HG02884 (cell line): ENCODE data around the gene MBOAT2.

Experiments used
- ATAC-seq: cut with Tn5 transposase; IDR thresholded peaks from one replicate; pipeline ENCODE4 v1.9.1; 2021; ENCODE audit warnings: mild to moderate bottlenecking, moderate library complexity; ENCODE audit not compliant: unreplicated experiment

MBOAT2 gene

GRCh38 chr2:8862230-8862629 lies 141.3 kb downstream of the MBOAT2 start:
- ATAC-seq = no peak

GRCh38 chr2:8861797-8862196 lies 141.7 kb downstream of the MBOAT2 start:
- no peak for ATAC-seq

GRCh38 chr2:8860239-8860638 lies 143.2 kb downstream of the MBOAT2 start:
- ATAC-seq = no peak

DNA sequence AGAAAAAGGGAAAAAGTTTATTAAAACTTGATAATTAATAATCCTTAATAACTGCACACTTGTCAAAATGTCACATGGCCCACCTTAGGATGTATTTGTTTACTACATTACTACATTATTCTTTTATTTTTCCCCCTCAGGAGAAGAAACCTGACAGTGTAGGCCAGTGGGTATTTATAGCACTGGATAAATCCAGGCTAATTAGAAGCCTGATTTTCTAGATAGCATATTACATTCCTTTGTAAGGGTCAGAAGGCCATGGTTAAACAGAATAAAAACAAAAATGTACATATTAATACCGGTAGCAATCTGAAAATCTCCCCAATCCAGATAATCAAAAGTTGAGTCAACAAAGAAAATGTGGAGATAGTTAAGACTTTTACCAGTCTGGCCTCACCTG lies 144.6 kb downstream of the MBOAT2 start:
- ATAC-seq = no peak

DNA sequence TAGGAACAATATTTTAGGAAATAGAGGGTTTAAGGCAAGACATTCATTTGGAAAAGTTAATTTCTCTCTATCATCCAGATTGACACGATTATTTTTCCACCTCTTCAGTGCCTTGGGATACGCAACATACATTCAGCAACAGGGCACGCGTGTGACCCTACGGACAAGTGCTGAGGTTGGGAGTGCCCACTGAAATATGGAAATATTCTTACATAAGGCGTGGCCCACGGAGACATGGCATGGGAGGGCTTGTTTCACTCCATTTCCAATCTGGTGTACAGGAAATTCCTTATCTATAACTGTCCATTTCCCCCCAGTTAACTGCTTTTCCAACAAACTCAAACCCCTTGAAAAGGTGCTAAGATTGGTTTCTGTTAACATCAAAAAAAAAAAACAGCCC lies 145.2 kb downstream of the MBOAT2 start:
- no peak for ATAC-seq

- ATAC-seq = no peak
Observed at GRCh38 chr2:8857709-8858108, 145.8 kb downstream of the MBOAT2 start.

GRCh38 chr2:8856176-8856575 lies 147.3 kb downstream of the MBOAT2 start:
- no peak for ATAC-seq

DNA sequence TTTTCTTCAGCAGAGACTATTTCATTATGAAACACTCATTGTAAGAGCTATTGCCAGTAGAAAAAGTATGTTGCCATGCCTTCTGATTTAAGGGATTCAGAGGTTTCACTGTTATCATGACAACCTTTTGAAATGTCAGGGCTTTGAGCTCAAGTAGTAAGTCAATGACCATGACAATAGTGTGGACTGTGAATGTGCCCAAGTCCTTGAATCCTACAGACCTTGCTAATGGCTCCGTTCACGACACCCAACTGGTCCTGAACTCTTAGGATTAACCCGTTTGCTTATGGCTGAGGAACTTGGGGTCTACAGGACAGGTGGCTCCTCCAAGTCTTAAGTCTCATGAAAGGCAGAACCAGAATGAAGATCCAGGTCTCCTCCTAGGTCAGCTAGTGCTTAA lies 148.5 kb downstream of the MBOAT2 start:
- ATAC-seq = no peak

- no peak for ATAC-seq
Observed at GRCh38 chr2:8853426-8853825, 150.1 kb downstream of the MBOAT2 start.

DNA sequence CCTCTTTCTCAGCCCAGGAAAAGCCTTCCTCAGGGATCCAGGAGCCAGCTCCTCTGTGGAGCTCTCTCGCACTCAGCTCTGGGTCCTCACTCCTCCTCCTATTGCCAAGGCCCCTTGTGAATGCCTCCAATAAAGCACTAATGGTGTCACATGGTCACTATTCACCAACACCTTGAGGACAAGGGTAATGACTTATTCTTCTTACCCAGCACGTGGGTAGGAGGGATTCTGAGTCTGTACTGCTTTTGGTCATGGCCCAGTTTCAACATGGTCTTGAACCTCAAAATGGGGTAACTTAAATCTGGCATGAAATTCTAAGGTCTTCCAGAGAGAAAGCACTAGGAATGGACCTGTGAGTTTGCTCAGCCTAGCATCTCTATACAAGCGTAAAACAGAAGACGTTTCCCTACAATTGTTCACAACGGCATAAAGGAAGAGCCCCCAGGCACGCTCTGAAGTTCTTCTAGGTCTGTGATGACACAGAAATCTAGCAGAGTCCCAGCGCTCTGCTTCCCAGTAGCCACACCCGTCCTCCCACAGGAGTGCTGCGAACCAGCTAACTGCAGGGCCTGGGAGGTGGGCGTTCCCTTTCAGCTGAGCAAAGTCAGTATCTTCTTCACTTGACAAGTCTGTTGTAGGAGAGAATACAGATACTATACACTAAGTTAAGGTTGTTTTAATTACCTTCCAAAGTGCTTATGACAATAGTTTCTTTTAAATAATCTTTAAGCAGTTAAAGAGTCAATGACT lies 151.5 kb downstream of the MBOAT2 start:
- no peak for ATAC-seq

- no peak for ATAC-seq
Observed at GRCh38 chr2:8850845-8851487, 152.5 kb downstream of the MBOAT2 start.

GRCh38 chr2:8849327-8849726 lies 154.2 kb downstream of the MBOAT2 start:
- ATAC-seq = no peak

- ATAC-seq = no peak
Observed at GRCh38 chr2:8848328-8849100, 155.0 kb downstream of the MBOAT2 start.

DNA sequence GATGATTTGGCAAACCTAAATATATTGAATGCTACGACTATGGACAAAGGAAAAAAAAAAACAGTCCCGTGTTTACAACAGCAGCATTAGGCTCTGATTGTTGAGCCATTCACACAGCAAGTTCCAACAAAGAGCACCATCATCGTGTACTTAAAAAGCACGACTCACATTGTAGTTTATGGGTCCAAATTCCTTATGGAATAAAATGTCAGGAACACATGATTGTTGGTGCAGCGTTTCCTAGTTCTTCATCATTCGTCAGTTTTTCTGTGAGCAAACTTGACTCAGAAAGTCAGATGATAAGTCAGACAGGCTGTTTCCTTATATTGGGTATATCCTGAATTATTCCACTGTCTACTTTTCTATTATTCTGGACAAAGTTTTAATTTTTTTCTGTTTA lies 156.1 kb downstream of the MBOAT2 start:
- no peak for ATAC-seq

- ATAC-seq = no peak
Observed at GRCh38 chr2:8841932-8842331, 161.6 kb downstream of the MBOAT2 start.

DNA sequence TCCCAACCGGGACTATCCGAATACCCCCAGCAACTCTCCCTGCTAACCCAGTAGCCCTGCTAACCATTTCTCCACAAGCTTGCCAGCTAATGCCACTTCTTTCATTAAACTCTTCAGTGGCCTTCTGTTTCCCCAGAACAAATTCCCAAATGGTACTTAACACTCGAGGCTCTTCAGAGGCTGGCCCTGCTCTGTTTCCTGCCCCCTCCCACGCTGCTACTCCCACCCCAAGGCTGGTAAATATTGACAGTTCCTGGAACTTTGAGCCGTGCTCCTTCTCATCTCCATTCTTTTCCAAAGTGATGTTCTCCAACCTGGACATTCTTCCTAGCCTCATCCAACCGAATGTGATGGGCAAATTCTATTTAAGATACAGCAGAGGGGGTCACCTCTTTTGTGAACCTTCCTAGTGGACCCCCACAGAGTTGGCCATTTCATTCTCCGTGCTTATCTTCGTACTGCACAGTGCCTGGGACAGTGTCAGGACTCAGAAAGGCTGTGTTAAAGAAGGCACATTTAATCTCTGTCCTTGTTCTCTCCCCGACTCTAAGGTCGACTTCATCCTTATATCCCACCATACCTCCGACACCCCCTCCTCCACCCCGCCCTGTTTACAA lies 162.9 kb downstream of the MBOAT2 start:
- ATAC-seq = no peak

- no peak for ATAC-seq
Observed at GRCh38 chr2:8839189-8839965, 164.1 kb downstream of the MBOAT2 start.

GRCh38 chr2:8837795-8838140 lies 165.7 kb downstream of the MBOAT2 start:
- ATAC-seq = peak; percentile 7

GRCh38 chr2:8836971-8837794 lies 166.3 kb downstream of the MBOAT2 start, which contains the start of gene KIDINS220:
Gene KIDINS220 (minus strand): TSS chr2:8837613. CDS start chr2:8827093, 10,520 bp downstream.
- peak; percentile 91 for ATAC-seq

GRCh38 chr2:8835279-8835678 lies 168.2 kb downstream of the MBOAT2 start:
- ATAC-seq = no peak
